Effector memory CD8-positive, alpha-beta T cell (primary cell): Measurements from ENCODE around the gene ITGAE.
"Not testable (repeated sequence)": the region's sequence is repeated elsewhere in the genome, so short reads cannot be mapped to it uniquely, and the experiment has no call there.

Experiments
- ATAC-seq: fragments of 150-1000 bp; cut with Tn5 transposase; replicated peaks from 2 replicates; pipeline ENCODE4 v1.10.0; 2021; ENCODE audit warnings: mild to moderate bottlenecking, moderate library complexity
- DNase-seq, 3 experiments: peaks; one replicate each; pipeline ENCODE4 v3.0.0; 2021
- H3K27ac Mint-ChIP-seq, 2 donors: one replicate each; pipeline ENCODE4 v1.8.0; 2022; ENCODE audit warnings: mild to moderate bottlenecking in 2 of 2, mixed read lengths in 2 of 2, moderate library complexity in 2 of 2
- H3K27me3 Mint-ChIP-seq, 2 donors: one replicate each; pipeline ENCODE4 v1.8.0; 2022; ENCODE audit warnings: mixed read lengths in 2 of 2
- H3K36me3 Mint-ChIP-seq: one replicate; pipeline ENCODE4 v1.8.0; 2022; ENCODE audit warnings: mild to moderate bottlenecking, moderate library complexity, mixed read lengths; ENCODE audit not compliant: insufficient read depth
- H3K4me1 Mint-ChIP-seq, 2 donors: one replicate each; pipeline ENCODE4 v1.8.0; 2022; ENCODE audit warnings: low read depth in 2 of 2, mixed read lengths in 2 of 2
- H3K4me3 Mint-ChIP-seq, 2 donors: one replicate each; pipeline ENCODE4 v1.8.0; 2022; ENCODE audit warnings: mild to moderate bottlenecking in 2 of 2, mixed read lengths in 2 of 2, moderate library complexity in 2 of 2
- H3K9me3 Mint-ChIP-seq, 2 donors: one replicate each; pipeline ENCODE4 v1.8.0; 2022; ENCODE audit warnings: mixed read lengths in 2 of 2
- total RNA-seq, 9 experiments: gene quantifications; one replicate each; lab custom pipeline; 2026; lab: John Stamatoyannopoulos, UW

ITGAE gene, protein sequence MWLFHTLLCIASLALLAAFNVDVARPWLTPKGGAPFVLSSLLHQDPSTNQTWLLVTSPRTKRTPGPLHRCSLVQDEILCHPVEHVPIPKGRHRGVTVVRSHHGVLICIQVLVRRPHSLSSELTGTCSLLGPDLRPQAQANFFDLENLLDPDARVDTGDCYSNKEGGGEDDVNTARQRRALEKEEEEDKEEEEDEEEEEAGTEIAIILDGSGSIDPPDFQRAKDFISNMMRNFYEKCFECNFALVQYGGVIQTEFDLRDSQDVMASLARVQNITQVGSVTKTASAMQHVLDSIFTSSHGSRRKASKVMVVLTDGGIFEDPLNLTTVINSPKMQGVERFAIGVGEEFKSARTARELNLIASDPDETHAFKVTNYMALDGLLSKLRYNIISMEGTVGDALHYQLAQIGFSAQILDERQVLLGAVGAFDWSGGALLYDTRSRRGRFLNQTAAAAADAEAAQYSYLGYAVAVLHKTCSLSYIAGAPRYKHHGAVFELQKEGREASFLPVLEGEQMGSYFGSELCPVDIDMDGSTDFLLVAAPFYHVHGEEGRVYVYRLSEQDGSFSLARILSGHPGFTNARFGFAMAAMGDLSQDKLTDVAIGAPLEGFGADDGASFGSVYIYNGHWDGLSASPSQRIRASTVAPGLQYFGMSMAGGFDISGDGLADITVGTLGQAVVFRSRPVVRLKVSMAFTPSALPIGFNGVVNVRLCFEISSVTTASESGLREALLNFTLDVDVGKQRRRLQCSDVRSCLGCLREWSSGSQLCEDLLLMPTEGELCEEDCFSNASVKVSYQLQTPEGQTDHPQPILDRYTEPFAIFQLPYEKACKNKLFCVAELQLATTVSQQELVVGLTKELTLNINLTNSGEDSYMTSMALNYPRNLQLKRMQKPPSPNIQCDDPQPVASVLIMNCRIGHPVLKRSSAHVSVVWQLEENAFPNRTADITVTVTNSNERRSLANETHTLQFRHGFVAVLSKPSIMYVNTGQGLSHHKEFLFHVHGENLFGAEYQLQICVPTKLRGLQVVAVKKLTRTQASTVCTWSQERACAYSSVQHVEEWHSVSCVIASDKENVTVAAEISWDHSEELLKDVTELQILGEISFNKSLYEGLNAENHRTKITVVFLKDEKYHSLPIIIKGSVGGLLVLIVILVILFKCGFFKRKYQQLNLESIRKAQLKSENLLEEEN
- total RNA-seq: 12.3 to 938 (median 40.1) reads per million in 9 experiments

- Mint-ChIP-seq H3K27me3 (no peaks in the 10 kb centered on the region), H3K36me3 (peaks cover 18% of the 10 kb centered on the region), H3K4me3 (peak within 1 kb of the TSS; percentile 63 to 76), H3K4me1 (peaks cover 33 to 34% of the 10 kb centered on the region in 2 donors), H3K9me3 (no peaks in the 10 kb centered on the region), H3K27ac (peak within 1 kb of the TSS; percentile 84 to 90)
- no peak for DNase-seq
- no peak for ATAC-seq
Measured at GRCh38 chr17:3800362-3801271, at the start of gene ITGAE. Gene ITGAE (minus strand): TSS chr17:3801188. CDS start chr17:3801144, 44 bp downstream.

GRCh38 chr17:3848229-3848835, 47.3 kb upstream of the ITGAE start:
- Mint-ChIP-seq H3K4me1 (peaks cover 12 to 28% of the 10 kb centered on the region in 2 donors), H3K9me3 (no peaks in the 10 kb centered on the region), H3K27me3 (peaks cover 15 to 20% of the 10 kb centered on the region in 2 donors), H3K4me3 (no peak overlapping the region), H3K36me3 (peaks cover 15% of the 10 kb centered on the region), H3K27ac (no peak overlapping the region)
- DNase-seq (no peak), ATAC-seq (no peak)

- Mint-ChIP-seq H3K4me3 (peak overlapping the region in 1 of 2 donors; percentile 95), H3K9me3 (no peaks in the 10 kb centered on the region), H3K36me3 (peaks cover 26% of the 10 kb centered on the region), H3K27ac (peak overlapping the region in 1 of 2 donors; percentile 81), H3K4me1 (peaks cover 14 to 29% of the 10 kb centered on the region in 2 donors), H3K27me3 (peaks cover 8 to 11% of the 10 kb centered on the region in 2 donors)
- DNase-seq (no peak), ATAC-seq (no peak)
Measured at GRCh38 chr17:3847165-3847670, 46.2 kb upstream of the ITGAE start.

DNA sequence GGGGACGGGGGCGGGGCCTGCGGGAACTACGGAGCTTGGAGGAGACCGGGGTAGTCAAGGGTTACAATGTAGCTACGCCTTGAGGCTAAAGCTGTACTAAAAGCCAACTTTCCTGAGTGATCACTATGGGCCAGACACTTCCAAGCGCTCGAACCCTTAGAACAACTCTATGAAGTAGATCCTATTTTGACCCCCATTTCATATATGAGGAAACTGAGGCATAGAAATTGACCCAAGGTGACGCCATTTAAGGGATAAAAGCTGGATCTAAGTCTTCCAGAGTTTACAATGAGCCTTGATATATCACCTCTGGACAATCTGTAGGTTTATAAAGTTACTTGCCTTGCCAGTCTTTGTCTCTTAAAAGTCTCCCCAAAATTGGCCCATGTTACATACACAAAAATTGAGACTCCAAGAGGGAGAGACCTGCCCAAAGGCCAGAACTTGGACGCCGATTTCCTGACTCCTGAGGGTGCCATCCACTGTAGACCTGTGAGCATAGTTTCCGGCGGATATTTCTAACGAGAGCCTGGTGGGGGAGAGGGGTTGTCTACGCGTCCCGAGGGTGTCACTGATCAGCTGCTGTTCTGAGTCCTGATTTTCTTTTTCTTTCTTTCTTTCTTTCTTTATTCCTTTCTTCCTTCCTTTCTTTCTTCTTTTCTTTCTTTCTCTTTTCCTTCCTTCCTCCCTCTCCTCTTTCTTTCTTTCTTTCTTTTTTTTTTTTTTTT, 45.6 kb upstream of the ITGAE start:
- no peak for DNase-seq
- no peak for ATAC-seq
- peaks cover 14 to 29% of the 10 kb centered on the region in 2 donors for H3K4me1 Mint-ChIP-seq
- peaks cover 32% of the 10 kb centered on the region for H3K36me3 Mint-ChIP-seq
- H3K9me3 Mint-ChIP-seq: no peaks in the 10 kb centered on the region
- peak overlapping the region; percentile 91 to 95 for H3K4me3 Mint-ChIP-seq
- H3K27ac Mint-ChIP-seq: peak overlapping the region; percentile 89 to 95
- H3K27me3 Mint-ChIP-seq: peaks cover 2 to 5% of the 10 kb centered on the region in 2 donors

- Mint-ChIP-seq H3K36me3 (peaks cover 40% of the 10 kb centered on the region), H3K9me3 (no peaks in the 10 kb centered on the region), H3K4me3 (peak within 1 kb of the TSS; percentile 91 to 95), H3K27ac (peak within 1 kb of the TSS; percentile 89 to 95), H3K27me3 (no peaks in the 10 kb centered on the region), H3K4me1 (peaks cover 16 to 33% of the 10 kb centered on the region in 2 donors)
- DNase-seq (peak; percentile 85 to 91 (median 88)), ATAC-seq (peak; percentile 94)
Measured at GRCh38 chr17:3845621-3846436, 44.8 kb upstream of the ITGAE start, which contains the start of gene NCBP3. Gene NCBP3 (minus strand): TSS chr17:3846246. CDS start chr17:3846223, 23 bp downstream.

GRCh38 chr17:3845291-3845620, 44.3 kb upstream of the ITGAE start:
- H3K9me3 Mint-ChIP-seq: no peaks in the 10 kb centered on the region
- H3K4me3 Mint-ChIP-seq: peak overlapping the region; percentile 91 to 95
- peaks cover 19 to 36% of the 10 kb centered on the region in 2 donors for H3K4me1 Mint-ChIP-seq
- peaks cover 45% of the 10 kb centered on the region for H3K36me3 Mint-ChIP-seq
- H3K27me3 Mint-ChIP-seq: no peaks in the 10 kb centered on the region
- H3K27ac Mint-ChIP-seq: peak overlapping the region; percentile 89 to 95
- ATAC-seq (peak; percentile 28), DNase-seq (peak; percentile 25 to 40 (median 38))

DNA sequence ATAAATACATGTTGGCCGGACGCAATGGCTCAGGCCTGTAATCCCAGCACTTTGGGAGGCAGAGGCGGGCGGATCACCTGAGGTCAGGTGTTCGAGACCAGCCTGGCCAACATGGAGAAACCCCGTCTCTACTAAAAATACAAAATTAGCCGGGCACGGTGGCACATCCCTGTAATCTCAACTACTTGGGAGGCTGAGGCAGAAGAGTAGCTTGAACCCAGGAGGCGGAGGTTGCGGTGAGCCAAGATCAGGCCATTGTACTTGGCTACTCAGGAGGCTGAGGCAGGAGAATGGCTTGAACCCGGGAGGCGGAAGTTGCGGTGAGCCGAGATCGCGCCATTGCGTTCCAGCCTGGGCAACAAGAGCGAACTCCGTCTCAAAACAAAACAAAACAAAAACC, 43.6 kb upstream of the ITGAE start:
- peak overlapping the region; percentile 91 to 95 for H3K4me3 Mint-ChIP-seq
- H3K9me3 Mint-ChIP-seq, ATAC-seq, H3K27me3 Mint-ChIP-seq, DNase-seq: not testable (repeated sequence)
- peak overlapping the region; percentile 82 to 89 for H3K27ac Mint-ChIP-seq
- H3K4me1 Mint-ChIP-seq: peaks cover 19 to 36% of the 10 kb centered on the region in 2 donors
- peaks cover 49% of the 10 kb centered on the region for H3K36me3 Mint-ChIP-seq

- Mint-ChIP-seq H3K9me3 (no peaks in the 10 kb centered on the region), H3K4me3 (peak overlapping the region; percentile 91 to 95), H3K27ac (peak overlapping the region; percentile 74 to 82), H3K4me1 (peaks cover 19 to 36% of the 10 kb centered on the region in 2 donors), H3K36me3 (peaks cover 54% of the 10 kb centered on the region), H3K27me3 (no peaks in the 10 kb centered on the region)
- ATAC-seq (no peak), DNase-seq (peak; percentile 17 to 38 (median 29))
Measured at GRCh38 chr17:3843935-3844516, 43.0 kb upstream of the ITGAE start.

GRCh38 chr17:3838206-3838605, 37.2 kb upstream of the ITGAE start:
- H3K27ac Mint-ChIP-seq: no peak overlapping the region
- ATAC-seq: no peak

GRCh38 chr17:3836551-3836950, 35.6 kb upstream of the ITGAE start:
- ATAC-seq (no peak), DNase-seq (no peak)
- Mint-ChIP-seq H3K36me3 (peaks cover 68% of the 10 kb centered on the region), H3K4me3 (no peak overlapping the region), H3K9me3 (no peaks in the 10 kb centered on the region), H3K27ac (no peak overlapping the region), H3K27me3 (no peaks in the 10 kb centered on the region), H3K4me1 (peaks cover 12 to 22% of the 10 kb centered on the region in 2 donors)

More at GRCh38 chr17:3838206-3838605, 37.2 kb upstream of the ITGAE start:
- no peak for DNase-seq
- H3K27me3 Mint-ChIP-seq: no peaks in the 10 kb centered on the region
- H3K36me3 Mint-ChIP-seq: peaks cover 79% of the 10 kb centered on the region
- H3K4me3 Mint-ChIP-seq: no peak overlapping the region
- H3K9me3 Mint-ChIP-seq: no peaks in the 10 kb centered on the region
- H3K4me1 Mint-ChIP-seq: peaks cover 12 to 23% of the 10 kb centered on the region in 2 donors
